Adrenal gland (tissue), 12 donors: ENCODE results near the gene MACROH2A1. TPM values are rescaled to one million over a fixed set of nuclear protein-coding genes. Genes with fewer than 3 reads are reported as not detected.

Experiments used
- DNase-seq, 7 donors: peaks; one replicate each; pipeline ENCODE4 v3.0.0-alpha.2; 2019 to 2020
- H3K27ac ChIP-seq, 5 donors: fragments of 200-600 bp; sonication (generic) in 4 of 5; 1 replicate in 3 of 5; 2 replicates in 2 of 5; pipeline versions ENCODE4 v1.5.1 to v1.8.0; 2016 to 2020; ENCODE audit warnings: mild to moderate bottlenecking in 1 of 5
- H3K27me3 ChIP-seq: fragments of 200-600 bp; 2 replicates; pipeline ENCODE4 v1.8.0; 2021
- H3K36me3 ChIP-seq, 2 donors: fragments of 200-600 bp; replicated peaks in 1 of 2; 1 replicate in 1 of 2; 2 replicates in 1 of 2; pipeline versions ENCODE4 v1.5.1 to v1.8.0; 2018 to 2022
- H3K4me1 ChIP-seq, 2 donors: fragments of 200-600 bp; replicated peaks in 1 of 2; 1 replicate in 1 of 2; 2 replicates in 1 of 2; pipeline versions ENCODE4 v1.5.1 to v1.8.0; 2018 to 2021
- H3K4me3 ChIP-seq, 4 donors: fragments of 200-600 bp; sonication (generic) in 3 of 4; one replicate each; pipeline ENCODE4 v1.5.1; 2016 to 2018
- H3K9me3 ChIP-seq, 3 donors: fragments of 200-600 bp; sonication (generic) in 1 of 3; replicated peaks in 1 of 3; 1 replicate in 2 of 3; 2 replicates in 1 of 3; pipeline versions ENCODE4 v1.5.1 to v1.8.0; 2016 to 2021
- POLR2A ChIP-seq, 2 donors: fragments of 450-650 bp; IDR thresholded peaks; one replicate each; pipeline ENCODE4 v1.6.1; 2017; ENCODE audit warnings: antibody characterized with exemption in 2 of 2, mild to moderate bottlenecking in 2 of 2, moderate library complexity in 1 of 2
- WGBS, 4 donors: extraction: QIAGEN DNeasy Blood & Tissue Kit in 2 of 4; methylation state at CpG; one replicate each; pipeline versions ENCODE4 v1.1.5 to v1.1.7; 2013 to 2017; 5-methylcytosine and 5-hydroxymethylcytosine counted together
- intact Hi-C, 2 donors: fragments of 100-400 bp; cut with DNase I; formaldehyde crosslinking; loops; one replicate each; pipeline versions ENCODE4 v1.14.1 to v1.15.0; 2022 to 2023
- polyA plus RNA-seq, 3 donors: library from polyadenylated mRNA; stranded (reverse); fragments of 200-250 nt in 2 of 3; fragments of 350-450 nt in 1 of 3; fragmentation: Illumina TruSeq in 1 of 3; extraction: RNeasy Lipid Tissue Mini Kit (QIAGEN cat#74804) in 1 of 3; gene quantifications; one replicate each; pipeline ENCODE4 v1.2.3, GENCODE V29; 2013 to 2014
- total RNA-seq, 9 donors: library from RNA; depleted of rRNA in 4 of 9; stranded (reverse); fragments of >200 nt in 4 of 9; fragments of 120-200 nt in 1 of 9; fragmentation: NEBNext Ultra II Directional in 1 of 9; extraction: Animal tissue kit (Norgen Biotek cat#: 25700) in 1 of 9; gene quantifications; one replicate each; pipeline versions ENCODE4 v1.1.0 to v1.2.4, GENCODE V29; 2013 to 2023
- TF ChIP-seq, protein P1 (sequence below), 6 experiments: fragments of 450-650 bp in 4 of 6; fragments of 200-600 bp in 2 of 6; sonication (generic) in 1 of 6; IDR thresholded peaks; 1 replicate in 5 of 6; 2 replicates in 1 of 6; pipeline versions ENCODE4 v1.5.1 to v1.8.0; 2016 to 2021; ENCODE audit warnings: antibody characterized with exemption in 6 of 6, mild to moderate bottlenecking in 2 of 6, moderate library complexity in 1 of 6
- donor health status: healthy with polysubstance abuse.
- donor health status: Bipolar disorder and iron deficiency.
- donor health status: DM: yes; HTN: yes; CAD: no.
- donor health status: DM: no; HTN: no; CAD: no.
- donor health status: DM: no; HTN: no; CAD: no.
- donor health status: DM: yes; HTN: yes; CAD: no.

MACROH2A1 gene
- total and polyA plus RNA-seq, 12 donors: 77.2 to 241 (median 144) TPM

GRCh38 chr5:135385576-135385975 is 13.5 kb downstream of the MACROH2A1 start:
- intact Hi-C loops: no loop called here
- peaks cover 0 to 47% of the 10 kb centered on the region in 2 donors for H3K36me3 ChIP-seq
- H3K4me3 ChIP-seq: no peak overlapping the region
- H3K27ac ChIP-seq: peak overlapping the region in 2 of 5 donors; percentile 32 to 51
- no peaks in the 10 kb centered on the region for H3K9me3 ChIP-seq
- H3K4me1 ChIP-seq: peaks cover 14 to 27% of the 10 kb centered on the region in 2 donors
- WGBS, 4 donors: 80 to 84% (median 82%) methylated on average over 3 of the region's 3 CpGs
- DNase-seq: peak in 1 of 7 donors; percentile 32
- no peaks in the 10 kb centered on the region for H3K27me3 ChIP-seq
- TF ChIP-seq POLR2A (IDR thresholded peaks at IDR 0.05): no peak
- TF ChIP-seq, protein P1, sequence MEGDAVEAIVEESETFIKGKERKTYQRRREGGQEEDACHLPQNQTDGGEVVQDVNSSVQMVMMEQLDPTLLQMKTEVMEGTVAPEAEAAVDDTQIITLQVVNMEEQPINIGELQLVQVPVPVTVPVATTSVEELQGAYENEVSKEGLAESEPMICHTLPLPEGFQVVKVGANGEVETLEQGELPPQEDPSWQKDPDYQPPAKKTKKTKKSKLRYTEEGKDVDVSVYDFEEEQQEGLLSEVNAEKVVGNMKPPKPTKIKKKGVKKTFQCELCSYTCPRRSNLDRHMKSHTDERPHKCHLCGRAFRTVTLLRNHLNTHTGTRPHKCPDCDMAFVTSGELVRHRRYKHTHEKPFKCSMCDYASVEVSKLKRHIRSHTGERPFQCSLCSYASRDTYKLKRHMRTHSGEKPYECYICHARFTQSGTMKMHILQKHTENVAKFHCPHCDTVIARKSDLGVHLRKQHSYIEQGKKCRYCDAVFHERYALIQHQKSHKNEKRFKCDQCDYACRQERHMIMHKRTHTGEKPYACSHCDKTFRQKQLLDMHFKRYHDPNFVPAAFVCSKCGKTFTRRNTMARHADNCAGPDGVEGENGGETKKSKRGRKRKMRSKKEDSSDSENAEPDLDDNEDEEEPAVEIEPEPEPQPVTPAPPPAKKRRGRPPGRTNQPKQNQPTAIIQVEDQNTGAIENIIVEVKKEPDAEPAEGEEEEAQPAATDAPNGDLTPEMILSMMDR (IDR thresholded peaks at IDR 0.05): no peak

GRCh38 chr5:135384898-135385297 is 14.1 kb downstream of the MACROH2A1 start:
- Histone ChIP-seq H3K27me3 (no peaks in the 10 kb centered on the region), H3K9me3 (no peaks in the 10 kb centered on the region), H3K27ac (no peak overlapping the region), H3K36me3 (peaks cover 0 to 47% of the 10 kb centered on the region in 2 donors), H3K4me3 (no peak overlapping the region), H3K4me1 (peaks cover 16 to 31% of the 10 kb centered on the region in 2 donors)
- intact Hi-C loops: no loop called here
- no peak for DNase-seq
- TF ChIP-seq POLR2A (IDR thresholded peaks at IDR 0.05): no peak
- TF ChIP-seq, protein P1 (IDR thresholded peaks at IDR 0.05): no peak

- Histone ChIP-seq H3K36me3 (peaks cover 0 to 52% of the 10 kb centered on the region in 2 donors), H3K27ac (no peak overlapping the region), H3K9me3 (no peaks in the 10 kb centered on the region), H3K27me3 (no peaks in the 10 kb centered on the region), H3K4me1 (peaks cover 22 to 40% of the 10 kb centered on the region in 2 donors), H3K4me3 (no peak overlapping the region)
- no peak for DNase-seq
- WGBS, 4 donors: 74 to 89% (median 78%) methylated on average over 3 of the region's 3 CpGs
- intact Hi-C loops: no loop called here
- no peak for TF ChIP-seq POLR2A (IDR thresholded peaks at IDR 0.05)
- TF ChIP-seq, protein P1 (IDR thresholded peaks at IDR 0.05): no peak
Measured at GRCh38 chr5:135383803-135384495, 15.1 kb downstream of the MACROH2A1 start.

- no peak for DNase-seq
- Histone ChIP-seq H3K4me1 (peaks cover 22 to 40% of the 10 kb centered on the region in 2 donors), H3K27me3 (no peaks in the 10 kb centered on the region), H3K4me3 (no peak overlapping the region), H3K9me3 (no peaks in the 10 kb centered on the region), H3K27ac (no peak overlapping the region), H3K36me3 (peaks cover 0 to 43% of the 10 kb centered on the region in 2 donors)
- intact Hi-C loops: no loop called here
- 89 to 92% (median 92%) methylated on average over 2 to 3 of the region's 3 CpGs for WGBS, 4 donors
- TF ChIP-seq, protein P1 (IDR thresholded peaks at IDR 0.05): no peak
- TF ChIP-seq POLR2A (IDR thresholded peaks at IDR 0.05): no peak
Measured at GRCh38 chr5:135382981-135383380, 16.1 kb downstream of the MACROH2A1 start.
